K562 (cell line): Measurements from ENCODE around the gene TK1. TPM values are rescaled to one million over a fixed set of nuclear protein-coding genes. Genes with fewer than 3 reads are reported as not detected.
A peak's percentile ranks its signal among the peaks of the same experiment; 100 is the strongest.

Experiments
- BCL6 ChIP-seq: fragments of 250-450 bp; sonication (Bioruptor Pico); IDR thresholded peaks from 2 replicates; pipeline ENCODE4 v1.4.0; 2020
- BCOR ChIP-seq: fragments of 450-650 bp; IDR thresholded peaks from 2 replicates; pipeline ENCODE4 v1.6.1; 2016
- CBX8 ChIP-seq: fragments of 200-600 bp; sonication (generic); IDR thresholded peaks from 2 replicates; pipeline ENCODE4 v1.6.1; 2012; ENCODE audit warnings: borderline replicate concordance, mixed run types, low read depth, mild to moderate bottlenecking, moderate library complexity, mixed read lengths, low read length, control low read depth, inconsistent platforms; ENCODE audit not compliant: poor library complexity, severe bottlenecking; ENCODE audit errors: extremely low read depth
- CSDE1 ChIP-seq, 2 experiments: fragments of 450-650 bp; IDR thresholded peaks; 2 replicates each; pipeline ENCODE4 v1.6.1; 2016; ENCODE audit warnings: mild to moderate bottlenecking in 1 of 2
- HCFC1 ChIP-seq: IDR thresholded peaks from 2 replicates; pipeline ENCODE4 v1.6.1; 2012; ENCODE audit warnings: low read depth, low read length, improper control_type of control experiment
- ID3 ChIP-seq, 2 experiments: fragments of 250-450 bp in 1 of 2; fragments of 450-650 bp in 1 of 2; sonication (Bioruptor Pico) in 1 of 2; IDR thresholded peaks; 2 replicates each; pipeline versions ENCODE4 v1.6.1 to v1.8.0; 2016 to 2021; ENCODE audit warnings: mild to moderate bottlenecking in 2 of 2, moderate library complexity in 2 of 2, missing compliant biosample characterization in 1 of 2, missing genetic modification characterization in 1 of 2
- LARP7 ChIP-seq: fragments of 450-650 bp; IDR thresholded peaks from 2 replicates; pipeline ENCODE4 v1.6.1; 2016
- NFE2 ChIP-seq: IDR thresholded peaks from 2 replicates; pipeline ENCODE4 v1.6.1; 2014; ENCODE audit warnings: antibody characterized with exemption, low read depth
- SREBF1 ChIP-seq: fragments of 150-350 bp; IDR thresholded peaks from 2 replicates; pipeline ENCODE4 v1.6.1; 2014; ENCODE audit warnings: antibody characterized with exemption, low read depth, low read length, borderline replicate concordance
- ZBTB40 ChIP-seq, 2 experiments: fragments of 450-650 bp in 1 of 2; sonication (generic) in 1 of 2; formaldehyde crosslinking in 1 of 2; IDR thresholded peaks; 2 replicates each; pipeline versions ENCODE4 v1.7.1 to v1.9.0; 2016 to 2022; ENCODE audit warnings: inconsistent platforms in 1 of 2, mild to moderate bottlenecking in 1 of 2, missing genetic modification reagents in 1 of 2
- ZHX1 ChIP-seq: fragments of 150-350 bp; conservative IDR thresholded peaks from 2 replicates; pipeline ENCODE4 v1.6.1; 2014; ENCODE audit warnings: low read length
- ZNF507 ChIP-seq: conservative IDR thresholded peaks from 2 replicates; pipeline ENCODE4 v1.6.1; 2017; ENCODE audit warnings: missing genetic modification characterization, missing compliant biosample characterization
- ZNF584 ChIP-seq: fragments of 200-800 bp; sonication (Bioruptor generic); IDR thresholded peaks from 2 replicates; pipeline ENCODE4 v1.6.1; 2016; ENCODE audit warnings: low read depth, mild to moderate bottlenecking, missing genetic modification characterization, missing compliant biosample characterization
- ZNF699 ChIP-seq: fragments of 250-450 bp; sonication (Bioruptor Pico); IDR thresholded peaks from 2 replicates; pipeline ENCODE4 v1.8.0; 2021; ENCODE audit warnings: mild to moderate bottlenecking, moderate library complexity; ENCODE audit not compliant: insufficient replicate concordance
- polyA plus RNA-seq, 8 experiments: library from polyadenylated mRNA; depleted of rRNA in 4 of 8; stranded (reverse) in 5 of 8; unstranded in 3 of 8; fragments of >200 nt; fragmentation: Nextera tagmentation in 2 of 8; fragmentation: Illumina TruSeq in 1 of 8; extraction: Ambion mirVana in 2 of 8; extraction: Trizol in 1 of 8; gene quantifications; 2 replicates each; pipeline versions ENCODE4 v1.2.1 to v1.2.3, GENCODE V29; 2011 to 2014; ENCODE audit warnings: inconsistent platforms in 1 of 8, missing spikeins in 1 of 8
- total RNA-seq, 7 experiments: library from RNA; depleted of rRNA in 6 of 7; stranded (reverse); fragments of >200 nt in 6 of 7; fragmentation: Illumina TruSeq in 2 of 7; extraction: Trizol in 2 of 7; gene quantifications; 2 replicates each; pipeline versions ENCODE4 v1.2.1 to v1.2.3, GENCODE V29; 2011 to 2021; ENCODE audit warnings: low replicate concordance in 1 of 7

The TK1 gene
- total and polyA plus RNA-seq, 9 of the 15 experiments (the other 6 are each of a cell fraction or from before 2014, with no cell fraction given): 8.4 to 280 (median 103) TPM

- TF ChIP-seq ZHX1 (no peak), ZNF584 (CRISPR knock-in tag) (no peak), LARP7 (no peak), NFE2 (no peak), CSDE1 (IDR thresholded peaks at IDR 0.05) (no peak), BCL6 (CRISPR knock-in tag) (no peak), BCOR (0 out of 2 replicates have a peak, but pooled peaks have one; percentile 19), ZNF507 (no peak), HCFC1 (peak; percentile 64), ID3 (CRISPR knock-in tag; IDR thresholded peaks at IDR 0.05) (no peak), ID3 (tag; IDR thresholded peaks at IDR 0.05) (no peak; the same call in 1 of the 2 replicates), ZNF699 (CRISPR knock-in tag) (no peak), ZBTB40 (IDR thresholded peaks at IDR 0.05) (no peak; the same call in 1 of the 2 replicates), ZBTB40 (CRISPR knock-in tag; IDR thresholded peaks at IDR 0.05) (no peak), SREBF1 (no peak), CBX8 (no peak)
Observed at GRCh38 chr17:78186692-78187595, at the start of gene TK1, which contains the start of gene AFMID (continued).
